ENCODE measurements around the gene SCG3.

Gene SCG3

DNA sequence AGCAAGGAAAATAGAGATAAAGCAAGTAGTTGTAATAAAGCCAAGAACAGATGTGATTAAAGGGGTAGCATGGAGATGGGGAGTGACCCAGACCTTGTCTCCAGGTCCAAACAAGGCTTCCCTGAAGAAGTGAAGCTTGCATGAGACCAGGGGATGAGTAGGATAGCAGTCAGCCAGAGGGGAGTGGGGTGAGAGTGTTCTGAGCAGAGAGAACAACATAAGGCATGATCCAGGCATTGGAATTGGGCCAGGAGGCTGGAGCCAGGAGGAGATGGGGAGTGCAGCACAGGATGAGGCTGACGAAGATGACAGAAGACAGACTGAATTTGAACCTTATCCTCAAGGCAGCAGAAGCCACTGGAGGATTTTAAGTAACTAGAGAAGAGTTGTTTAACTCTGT, 77.3 kb downstream of the SCG3 start:
- no peak for DNase-seq (ENCODE audit: low read depth)

DNA sequence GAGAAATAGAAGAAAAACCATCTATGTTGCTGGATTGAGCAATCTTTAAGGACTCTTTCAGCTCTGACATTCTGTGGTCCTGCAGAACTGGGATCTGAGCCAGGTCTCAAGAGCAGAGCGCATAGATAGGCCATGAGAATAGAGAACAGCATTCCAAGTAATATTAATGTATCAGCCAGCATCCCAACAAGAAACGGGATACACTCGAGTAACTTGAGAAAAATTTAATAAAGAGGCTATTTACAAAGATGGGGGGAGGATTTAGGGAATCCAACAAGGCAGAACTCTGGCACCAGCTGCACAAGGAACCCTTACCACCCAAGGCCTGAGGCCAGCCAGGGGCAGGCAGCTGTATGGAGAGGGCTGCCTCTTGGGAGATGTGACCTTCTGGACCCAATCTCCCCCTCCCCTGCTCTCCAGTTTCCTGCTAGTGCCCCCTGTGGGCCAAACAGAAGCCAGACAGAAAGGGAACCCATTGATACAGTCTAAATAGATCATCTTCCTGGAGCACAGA, 78.3 kb downstream of the SCG3 start:
- DNase-seq (ENCODE audit: low read depth) = no peak

DNA sequence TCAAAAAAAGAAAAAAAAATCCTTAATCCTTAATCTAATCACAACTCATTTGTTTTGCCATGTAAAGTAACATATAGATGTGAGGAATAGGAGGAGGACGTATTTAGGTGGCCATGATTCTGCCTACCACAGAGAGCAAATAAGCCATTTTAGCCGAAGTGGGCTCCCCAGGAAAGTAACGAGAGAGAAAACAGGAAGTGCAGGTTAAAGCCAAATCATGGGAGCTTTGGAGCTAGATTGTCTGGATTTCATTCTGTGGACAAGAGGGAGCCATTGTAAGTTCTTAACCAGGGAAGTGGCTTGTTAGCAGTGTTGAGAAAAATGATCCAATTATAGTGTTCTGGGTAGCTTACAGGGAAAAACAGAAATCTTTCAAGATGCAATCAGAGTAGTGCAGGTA, 79.5 kb downstream of the SCG3 start:
- no peak for DNase-seq (ENCODE audit: low read depth)

DNA sequence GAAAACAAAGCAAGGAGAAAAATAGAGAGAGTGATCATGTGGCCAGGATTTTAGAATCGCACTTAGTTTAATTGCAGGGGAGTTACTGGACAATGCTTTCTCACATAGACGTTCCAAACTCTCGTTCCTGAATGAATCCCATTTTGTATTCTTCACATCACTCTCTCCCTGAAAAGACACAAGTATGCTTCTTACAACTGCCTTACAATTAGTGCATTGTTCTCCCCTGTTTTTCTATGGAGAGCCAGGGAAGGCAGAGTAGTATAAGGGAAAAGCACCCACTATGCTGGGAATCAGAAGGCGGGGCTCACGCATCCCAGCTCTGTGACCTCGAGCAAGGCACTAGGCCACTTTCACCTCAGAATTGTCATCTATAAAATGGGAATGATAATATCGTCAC, 84.4 kb downstream of the SCG3 start:
- no peak for DNase-seq (ENCODE audit: low read depth)

DNA sequence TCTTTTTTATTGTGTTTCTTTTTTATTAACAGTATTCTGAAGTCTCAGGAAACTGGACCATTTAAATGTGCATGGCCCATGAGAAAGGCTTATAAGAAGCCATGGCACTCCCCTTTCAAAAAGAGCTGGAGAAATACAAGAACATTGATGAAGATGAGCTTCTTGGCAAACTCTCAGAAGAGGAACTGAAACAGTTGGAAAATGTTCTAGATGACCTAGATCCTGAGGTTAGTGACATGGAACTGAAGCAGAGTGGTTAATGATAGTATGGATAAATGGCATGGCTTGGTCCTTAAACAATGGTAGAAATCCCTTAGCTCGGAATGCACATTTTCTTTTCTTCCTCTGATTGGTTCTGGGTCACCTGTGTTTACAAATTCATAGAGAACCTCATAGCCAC, 85.0 kb downstream of the SCG3 start:
- no peak for DNase-seq (ENCODE audit: low read depth)

DNA sequence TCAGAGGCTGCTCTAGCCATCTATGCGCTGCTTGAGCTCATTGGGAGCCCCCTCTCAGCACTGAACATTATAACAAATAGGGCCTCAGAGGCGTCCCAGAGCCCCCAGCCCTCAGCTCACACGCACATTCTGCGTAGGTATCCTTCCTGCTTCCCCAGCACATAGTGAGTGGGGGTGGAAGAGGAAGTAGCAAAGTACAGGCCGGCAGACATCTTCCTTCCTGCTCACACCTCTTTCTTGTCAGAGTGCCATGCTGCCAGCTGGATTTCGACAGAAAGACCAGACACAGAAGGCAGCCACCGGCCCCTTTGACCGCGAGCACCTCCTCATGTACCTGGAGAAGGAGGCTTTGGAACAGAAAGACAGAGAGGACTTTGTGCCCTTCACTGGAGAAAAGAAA, 86.7 kb downstream of the SCG3 start:
- no peak for DNase-seq (ENCODE audit: low read depth)

All from activated T-helper 1 cell treated with Interleukin-2 at 50 U/mL for 16 hours (primary cell).